Endothelial cell of umbilical vein (primary cell): ENCODE measurements around the gene FOXP1. TPM values are rescaled to one million over a fixed set of nuclear protein-coding genes. Genes with fewer than 3 reads are reported as not detected.

Experiments
- BruUV-seq: library from RNA; stranded (reverse); fragments of 400-500 nt; replicated peaks from 2 replicates; lab custom pipeline; 2021; lab: Mats Ljungman, UMichigan
- CTCF ChIA-PET: fragments of 300-600, 350-600 bp; sonication (Branson Sonifier 250); formaldehyde crosslinking; loops from one replicate; lab custom pipeline; 2021; ENCODE audit warnings: antibody characterized with exemption, inconsistent platforms; lab: Charles Lee
- POLR2A ChIA-PET: fragments of 300-600, 350-600 bp; sonication (Branson Sonifier 250); formaldehyde crosslinking; loops from one replicate; lab custom pipeline; 2021; ENCODE audit warnings: antibody characterized with exemption, inconsistent platforms; lab: Charles Lee
- DNase-seq: peaks from one replicate; pipeline ENCODE4 v3.0.0-alpha.2; 2011; ENCODE audit warnings: low read depth, low spot score
- FAIRE-seq: peaks from 2 replicates; lab custom pipeline; 2011; peaks lifted over from hg19 to GRCh38; lab: Jason Lieb, UNC
- H2AFZ ChIP-seq: 2 replicates; pipeline ENCODE4 v1.6.0; 2012; ENCODE audit warnings: low read depth, low read length, control low read depth, inconsistent platforms
- H3K27ac ChIP-seq: 2 replicates; pipeline ENCODE4 v1.5.1; 2011; ENCODE audit warnings: low read depth, mild to moderate bottlenecking, control low read depth, low read length, moderate library complexity; ENCODE audit not compliant: insufficient read depth
- H3K27me3 ChIP-seq, 2 experiments: 2 replicates each; pipeline versions ENCODE4 v1.6.0 to v1.6.1; 2011; ENCODE audit warnings: low read length in 2 of 2, mixed read lengths in 1 of 2; ENCODE audit not compliant: control insufficient read depth in 2 of 2, insufficient read depth in 2 of 2
- H3K36me3 ChIP-seq, 2 experiments: 2 replicates in 1 of 2; 3 replicates in 1 of 2; pipeline ENCODE4 v1.5.1; 2011; ENCODE audit warnings: low read length in 2 of 2, mild to moderate bottlenecking in 1 of 2, moderate library complexity in 1 of 2; ENCODE audit not compliant: control insufficient read depth in 2 of 2, insufficient read depth in 2 of 2; ENCODE audit errors: extremely low read depth in 1 of 2
- H3K4me1 ChIP-seq: 3 replicates; pipeline ENCODE4 v1.5.1; 2011; ENCODE audit warnings: mild to moderate bottlenecking, low read length; ENCODE audit not compliant: control insufficient read depth, insufficient read depth; ENCODE audit errors: extremely low read depth
- H3K4me2 ChIP-seq: 2 replicates; pipeline ENCODE4 v1.6.1; 2011; ENCODE audit warnings: low read length, control low read depth, mixed read lengths; ENCODE audit not compliant: insufficient read depth
- H3K4me3 ChIP-seq, 3 experiments: fragments of 200-600 bp in 1 of 3; sonication (generic), shearing (Covaris generic) in 1 of 3; replicated peaks in 1 of 3; 2 replicates each; pipeline ENCODE4 v1.5.1; 2011 to 2016; ENCODE audit warnings: control low read depth in 3 of 3, low read length in 3 of 3, mild to moderate bottlenecking in 2 of 3, inconsistent platforms in 1 of 3, low read depth in 1 of 3, moderate library complexity in 1 of 3; ENCODE audit not compliant: insufficient read depth in 1 of 3
- H3K79me2 ChIP-seq: 2 replicates; pipeline ENCODE4 v1.6.0; 2012; ENCODE audit warnings: low read length, inconsistent platforms; ENCODE audit not compliant: control insufficient read depth, insufficient read depth
- H3K9ac ChIP-seq: replicated peaks from 2 replicates; pipeline ENCODE3; 2011; ENCODE audit warnings: low read length, control low read depth; ENCODE audit not compliant: insufficient read depth; ENCODE audit errors: extremely low read depth
- H3K9me1 ChIP-seq: replicated peaks from 3 replicates; pipeline ENCODE4 v1.6.0; 2011; ENCODE audit warnings: mild to moderate bottlenecking, low read length; ENCODE audit not compliant: control insufficient read depth, insufficient read depth; ENCODE audit errors: extremely low read depth
- H3K9me3 ChIP-seq: replicated peaks from 2 replicates; pipeline ENCODE4 v1.5.1; 2012; ENCODE audit warnings: low read length, inconsistent platforms; ENCODE audit not compliant: control insufficient read depth, insufficient read depth
- H4K20me1 ChIP-seq: replicated peaks from 2 replicates; pipeline ENCODE3; 2011; ENCODE audit warnings: mild to moderate bottlenecking, low read length; ENCODE audit not compliant: control insufficient read depth, insufficient read depth; ENCODE audit errors: extremely low read depth
- CTCF ChIP-seq, 2 donors: IDR thresholded peaks; 1 replicate in 1 of 2; 2 replicates in 1 of 2; pipeline ENCODE4 v1.5.1; 2011; ENCODE audit warnings: low read length in 2 of 2, mild to moderate bottlenecking in 2 of 2, moderate library complexity in 2 of 2, control low read depth in 1 of 2, inconsistent platforms in 1 of 2, low read depth in 1 of 2; ENCODE audit not compliant: insufficient read depth in 1 of 2; ENCODE audit errors: extremely low read depth in 1 of 2
- EZH2 ChIP-seq: IDR thresholded peaks from 2 replicates; pipeline ENCODE4 v1.6.1; 2012; ENCODE audit warnings: borderline replicate concordance, low read depth, mild to moderate bottlenecking, moderate library complexity, low read length, inconsistent platforms; ENCODE audit not compliant: severe bottlenecking
- FOS ChIP-seq: IDR thresholded peaks from 2 replicates; pipeline ENCODE4 v1.6.1; 2011; ENCODE audit warnings: mild to moderate bottlenecking, low read length, moderate library complexity, borderline replicate concordance; ENCODE audit not compliant: insufficient read depth
- GATA2 ChIP-seq: IDR thresholded peaks from 2 replicates; pipeline ENCODE4 v1.7.0; 2011; ENCODE audit warnings: low read depth, mild to moderate bottlenecking, moderate library complexity, mixed read lengths, low read length; ENCODE audit not compliant: insufficient read length, insufficient read depth
- JUN ChIP-seq: IDR thresholded peaks from 2 replicates; pipeline ENCODE4 v1.6.1; 2011; ENCODE audit warnings: borderline replicate concordance, low read depth; ENCODE audit not compliant: insufficient read length, insufficient read depth
- MAX ChIP-seq: IDR thresholded peaks from 2 replicates; pipeline ENCODE4 v1.6.1; 2011; ENCODE audit not compliant: insufficient read depth, insufficient read length
- MYC ChIP-seq: IDR thresholded peaks from one replicate; pipeline ENCODE4 v1.6.1; 2011; ENCODE audit warnings: mild to moderate bottlenecking, low read depth, low read length
- POLR2A ChIP-seq: IDR thresholded peaks from 2 replicates; pipeline ENCODE4 v1.6.1; 2012; ENCODE audit warnings: low read depth, mild to moderate bottlenecking, control low read depth, low read length
- POLR2AphosphoS5 ChIP-seq: IDR thresholded peaks from 2 replicates; pipeline ENCODE4 v1.6.1; 2012; ENCODE audit warnings: low read depth, mild to moderate bottlenecking, control low read depth, low read length, moderate library complexity; ENCODE audit not compliant: insufficient read depth
- dilution Hi-C: fragments of 300-500 bp; cut with MboI; formaldehyde crosslinking; loops from one replicate; pipeline ENCODE4 v1.15.0; 2019; ENCODE audit warnings: low sequenced_read_pairs; ENCODE audit not compliant: extremely low pct_ligation_motif_present
- intact Hi-C: fragments of 100-400 bp; cut with micrococcal nuclease; formaldehyde crosslinking; loops from one replicate; pipeline ENCODE4 v1.10.0; 2022
- polyA plus RNA-seq, 4 experiments: library from polyadenylated mRNA; depleted of rRNA in 3 of 4; stranded (reverse) in 3 of 4; unstranded in 1 of 4; fragments of >200 nt; gene quantifications; 2 replicates each; pipeline versions ENCODE4 v1.2.1 to v1.2.3, GENCODE V29; 2011 to 2012; ENCODE audit warnings: missing spikeins in 1 of 4
- total RNA-seq: library from RNA; stranded (reverse); gene quantifications from 2 replicates; pipeline ENCODE4 v1.2.3, GENCODE V29; 2021

The FOXP1 gene
- total and polyA plus RNA-seq, 2 donors (not counting 3 experiments of a cell fraction or from before 2014, with no cell fraction given) = 41.0 to 107 TPM

GRCh38 chr3:71582036-71582611 is 1.4 kb downstream of the FOXP1 start:
- no TSS peak for BruUV-seq
- Histone ChIP-seq H3K79me2 (peaks cover 14% of the 10 kb centered on the region), H3K27me3 (no peaks in the 10 kb centered on the region), H2AFZ (peak overlapping the region; percentile 92), H3K4me3 (peak overlapping the region; percentile 76 to 91 (median 84)), H3K9me1 (no peaks in the 10 kb centered on the region), H3K9me3 (no peaks in the 10 kb centered on the region), H3K9ac (peak overlapping the region; percentile 88), H3K36me3 (no peaks in the 10 kb centered on the region), H3K27ac (peak overlapping the region; percentile 78), H3K4me2 (peak overlapping the region; percentile 95), H3K4me1 (peaks cover 56% of the 10 kb centered on the region), H4K20me1 (no peaks in the 10 kb centered on the region)
- intact Hi-C loops = loop anchor here (1.0 to 5.0 kb wide), 5 partner anchors 335 to 519 kb away; no protein-coding TSS in a partner anchor
- POLR2A ChIA-PET = interaction anchor here (1.2 kb wide), 1 partner anchor 67 kb away, joined by 6 read pairs; no protein-coding TSS in a partner anchor
- CTCF ChIA-PET = interaction anchor here (0.6 to 5.1 kb wide), 7 partner anchors 60 to 1031 kb away, joined by 3 to 25 read pairs (median 5); no protein-coding TSS in a partner anchor
- DNase-seq = peak; percentile 56
- dilution Hi-C loops = no loop called here
- TF ChIP-seq JUN = no peak
- TF ChIP-seq FOS = no peak
- TF ChIP-seq CTCF (IDR thresholded peaks at IDR 0.05; ENCODE audit: extremely low read depth in 1 of 2, insufficient read depth in 1 of 2, low read depth in 1 of 2, low read length in 2 of 2) = no peak
- TF ChIP-seq GATA2 = no peak
- no peak for TF ChIP-seq POLR2A
- no peak for TF ChIP-seq MYC
- TF ChIP-seq EZH2 = no peak
- no peak for TF ChIP-seq POLR2AphosphoS5
- TF ChIP-seq MAX = no peak
- FAIRE-seq = no peak
